Esophagus muscularis mucosa (tissue), 3 donors: ENCODE measurements around the gene SLC25A44.

Experiments
- CTCF ChIP-seq, 3 experiments: fragments of 200-600 bp in 2 of 3; fragments of 450-650 bp in 1 of 3; sonication (generic) in 2 of 3; IDR thresholded peaks; one replicate each; pipeline ENCODE4 v1.5.1; 2017 to 2019; ENCODE audit warnings: antibody characterized with exemption in 3 of 3, mild to moderate bottlenecking in 2 of 3, moderate library complexity in 1 of 3
- POLR2A ChIP-seq: fragments of 450-650 bp; IDR thresholded peaks from one replicate; pipeline ENCODE4 v1.6.1; 2017; ENCODE audit warnings: antibody characterized with exemption, moderate library complexity, mild to moderate bottlenecking, low read depth

- TF ChIP-seq POLR2A = no peak
- no peak for TF ChIP-seq CTCF (IDR thresholded peaks at IDR 0.05)
Observed at GRCh38 chr1:156258859-156259258, 65.0 kb downstream of the SLC25A44 start.
